ENCODE measurements around the gene P3R3URF.

P3R3URF gene

DNA sequence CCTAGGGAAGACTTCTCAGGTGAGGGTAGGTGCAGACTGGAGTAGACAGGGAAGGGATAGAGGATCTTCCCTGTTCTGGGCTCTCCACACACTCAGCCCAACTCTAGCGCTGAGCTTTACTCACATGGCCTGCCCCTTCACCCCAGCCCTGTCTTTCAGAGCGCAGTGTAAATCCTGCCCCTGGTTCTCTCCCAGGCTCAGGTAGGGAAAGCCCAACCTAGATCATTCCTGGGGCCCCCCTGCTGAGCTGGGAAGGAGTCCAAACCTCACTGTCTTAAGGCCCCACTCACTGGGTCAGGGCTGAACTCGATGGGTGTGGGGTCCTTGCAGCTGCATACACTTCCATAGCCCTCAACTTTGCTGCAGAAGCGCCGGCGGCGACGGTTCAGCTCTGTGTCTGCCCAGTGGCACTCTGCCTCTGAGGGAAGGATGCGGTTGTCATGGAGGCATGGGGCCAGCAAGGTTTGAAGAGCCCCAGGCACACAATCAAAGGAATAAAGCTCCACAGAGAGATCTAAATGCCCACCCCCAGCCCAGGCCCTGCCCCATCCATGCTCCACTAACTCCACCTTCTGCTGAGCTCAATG is 17.8 kb upstream of the P3R3URF start:
- no peak for DNase-seq

DNA sequence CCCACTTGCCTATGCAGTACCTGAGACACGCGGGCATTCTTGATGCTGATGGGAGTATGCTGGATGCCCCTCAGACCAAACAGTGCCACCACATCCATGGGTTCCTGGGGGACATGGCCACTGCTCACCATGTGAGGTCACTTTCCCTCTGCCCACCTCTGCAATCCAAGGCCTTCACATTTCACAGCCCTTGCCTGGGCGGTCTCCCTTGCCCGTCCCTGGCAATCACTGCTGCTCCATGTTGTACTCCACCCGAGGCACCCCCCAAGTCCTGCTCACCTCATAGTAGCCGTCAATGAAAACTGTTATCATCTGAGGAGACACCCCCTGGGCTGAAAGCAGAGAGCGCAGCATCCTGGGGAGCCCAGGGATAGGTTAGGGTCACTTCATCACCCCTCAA is 17.0 kb upstream of the P3R3URF start:
- DNase-seq, result no peak

DNA sequence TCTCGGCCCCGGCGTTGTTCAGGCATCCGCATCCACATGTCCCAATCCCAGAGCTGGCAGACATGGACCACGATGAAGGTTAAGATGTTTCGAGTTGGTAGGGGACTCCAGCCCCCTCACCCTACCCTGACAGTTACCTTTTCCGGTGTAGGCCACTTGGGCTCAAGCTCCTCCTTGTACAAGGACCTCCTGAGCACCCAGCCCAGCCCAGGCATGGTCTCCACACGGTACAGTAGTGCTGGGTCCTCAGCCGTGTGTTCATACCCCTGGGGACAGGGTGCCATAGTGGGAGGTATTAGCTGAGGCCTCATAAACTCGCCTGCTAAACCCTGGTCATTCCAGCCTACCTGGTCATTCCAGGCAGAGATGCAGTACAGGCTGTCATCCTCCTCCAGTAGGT is 15.9 kb upstream of the P3R3URF start:
- no peak for DNase-seq

DNA sequence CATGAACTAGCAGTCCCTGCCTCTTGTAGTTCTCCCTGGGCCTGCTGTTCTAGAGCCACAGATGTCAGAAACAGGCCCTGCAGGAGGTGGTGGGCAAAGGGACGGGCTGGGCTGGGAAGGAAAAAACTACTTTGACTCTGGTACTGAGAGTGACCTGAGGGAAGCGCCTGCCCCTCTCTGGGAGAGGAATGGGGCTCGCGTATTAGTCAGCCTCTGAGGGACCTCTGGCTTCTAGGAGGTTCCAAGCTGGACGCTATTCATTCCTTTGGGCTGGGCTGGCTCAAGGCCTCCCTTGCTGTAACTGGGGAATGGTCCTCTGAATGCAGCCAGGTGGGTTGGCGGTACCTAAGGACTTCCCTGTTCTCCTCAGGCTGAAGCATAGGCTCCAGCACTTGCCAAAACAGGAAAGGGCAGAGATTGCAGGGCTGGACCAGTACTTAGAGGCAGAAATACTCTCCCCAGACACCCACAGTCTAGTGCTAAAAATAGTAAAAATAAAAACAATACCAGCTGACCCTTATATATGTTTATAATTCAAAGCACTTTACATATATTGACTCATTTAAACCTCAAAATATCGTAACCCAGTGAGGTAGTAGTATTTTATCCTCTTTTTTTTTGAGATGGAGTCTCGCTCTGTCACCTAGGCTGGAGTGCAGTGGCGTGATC is 14.9 kb upstream of the P3R3URF start:
- no peak for DNase-seq

- DNase-seq, result no peak
These were observed 14.3 kb upstream of the P3R3URF start for GRCh38 chr1:46190539-46190938.

DNA sequence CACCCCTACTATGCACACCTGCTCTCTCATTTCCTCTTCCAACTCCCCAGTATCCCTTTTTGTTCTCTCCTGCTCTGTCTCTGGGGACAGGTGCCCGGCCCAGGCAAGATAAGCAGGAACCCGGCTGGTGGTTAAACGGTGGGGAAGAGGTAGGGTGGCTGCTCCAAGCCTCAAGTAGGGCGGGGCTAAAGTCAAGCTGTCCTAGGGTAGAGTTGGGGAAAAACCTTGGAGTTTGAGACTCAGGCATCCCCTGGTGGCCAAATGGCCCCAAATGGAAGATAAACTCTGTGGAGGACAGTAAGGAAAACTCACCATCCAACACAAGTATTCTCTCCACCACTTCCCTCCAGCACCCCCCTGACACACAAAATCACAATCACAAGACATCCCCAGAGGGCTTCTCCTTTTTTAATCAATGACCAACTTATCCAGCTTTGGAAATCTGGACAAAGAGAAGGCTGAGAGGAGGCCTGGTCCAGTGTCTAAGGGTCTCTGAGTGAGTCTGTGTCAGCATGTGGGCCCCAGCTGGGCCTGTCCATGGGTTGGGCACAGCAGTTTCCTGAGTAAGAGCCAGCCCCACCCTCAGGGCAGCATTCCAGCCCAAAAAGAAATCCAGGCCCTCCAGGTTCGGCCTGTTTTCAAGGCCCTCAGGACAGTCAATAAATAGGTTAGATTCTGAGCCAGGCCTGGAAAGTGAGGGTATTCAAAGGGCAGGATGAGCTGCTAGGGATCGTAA is 12.2 kb upstream of the P3R3URF start:
- DNase-seq, result no peak

DNA sequence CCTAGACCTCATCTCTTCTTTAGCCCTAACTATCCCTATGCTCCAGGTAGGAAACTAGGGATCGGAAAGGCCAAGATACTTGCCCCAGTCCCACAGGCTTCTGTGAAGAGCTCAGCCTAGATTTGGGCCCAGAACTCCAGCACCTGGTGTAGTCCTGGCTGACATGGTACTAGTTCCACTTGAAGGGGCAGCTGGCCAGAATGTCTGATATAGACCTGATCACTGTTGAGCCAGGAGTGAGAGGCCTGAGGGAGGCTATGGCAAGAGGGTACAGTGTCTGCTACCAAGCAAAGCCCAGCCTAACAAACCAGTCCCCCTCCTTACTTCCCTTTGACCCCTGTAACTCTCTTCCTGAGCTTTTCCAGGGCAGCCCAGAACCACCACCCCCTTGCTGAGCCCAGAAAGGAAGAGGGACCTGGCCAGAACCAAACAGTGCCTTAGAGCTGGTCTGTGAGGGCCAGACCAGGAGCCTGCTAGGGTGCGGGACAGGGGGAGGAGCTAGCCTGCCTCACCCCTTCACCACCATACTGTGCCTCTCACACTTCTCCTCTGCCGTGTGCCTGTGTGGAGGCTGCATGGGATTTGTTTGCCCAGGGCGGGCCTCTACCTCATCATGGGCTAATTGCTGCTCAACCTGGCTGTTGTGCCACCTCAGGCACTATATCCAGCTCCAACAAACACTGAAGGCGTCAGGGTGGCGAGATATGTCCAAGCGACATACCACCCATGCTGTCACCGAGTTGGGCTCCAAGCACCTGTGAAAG is 11.0 kb upstream of the P3R3URF start:
- DNase-seq, result no peak

DNA sequence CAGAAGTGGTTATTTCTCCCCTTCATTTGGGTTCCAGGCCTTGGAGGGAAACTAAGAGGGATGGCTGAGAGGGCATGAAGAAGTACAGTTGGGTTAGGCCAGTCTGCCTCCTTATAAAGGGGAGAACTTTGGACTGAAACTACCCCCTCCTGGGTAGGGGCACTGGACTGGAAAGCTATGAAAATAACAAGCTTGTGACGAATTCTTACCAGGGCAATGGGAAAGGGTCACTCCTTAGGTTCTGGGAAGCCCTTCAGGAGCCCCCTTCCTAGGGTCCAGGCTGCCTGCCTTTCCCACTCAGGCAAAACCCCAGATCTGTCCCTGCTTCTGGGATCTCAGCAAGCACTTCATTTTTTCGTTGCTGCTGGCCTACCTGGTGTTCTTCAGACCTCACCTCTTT is 9.8 kb upstream of the P3R3URF start:
- no peak for DNase-seq

- no peak for DNase-seq
These were observed 8.8 kb upstream of the P3R3URF start for GRCh38 chr1:46184920-46185658.

GRCh38 chr1:46183926-46184557 is 7.8 kb upstream of the P3R3URF start:
- DNase-seq, result no peak

DNA sequence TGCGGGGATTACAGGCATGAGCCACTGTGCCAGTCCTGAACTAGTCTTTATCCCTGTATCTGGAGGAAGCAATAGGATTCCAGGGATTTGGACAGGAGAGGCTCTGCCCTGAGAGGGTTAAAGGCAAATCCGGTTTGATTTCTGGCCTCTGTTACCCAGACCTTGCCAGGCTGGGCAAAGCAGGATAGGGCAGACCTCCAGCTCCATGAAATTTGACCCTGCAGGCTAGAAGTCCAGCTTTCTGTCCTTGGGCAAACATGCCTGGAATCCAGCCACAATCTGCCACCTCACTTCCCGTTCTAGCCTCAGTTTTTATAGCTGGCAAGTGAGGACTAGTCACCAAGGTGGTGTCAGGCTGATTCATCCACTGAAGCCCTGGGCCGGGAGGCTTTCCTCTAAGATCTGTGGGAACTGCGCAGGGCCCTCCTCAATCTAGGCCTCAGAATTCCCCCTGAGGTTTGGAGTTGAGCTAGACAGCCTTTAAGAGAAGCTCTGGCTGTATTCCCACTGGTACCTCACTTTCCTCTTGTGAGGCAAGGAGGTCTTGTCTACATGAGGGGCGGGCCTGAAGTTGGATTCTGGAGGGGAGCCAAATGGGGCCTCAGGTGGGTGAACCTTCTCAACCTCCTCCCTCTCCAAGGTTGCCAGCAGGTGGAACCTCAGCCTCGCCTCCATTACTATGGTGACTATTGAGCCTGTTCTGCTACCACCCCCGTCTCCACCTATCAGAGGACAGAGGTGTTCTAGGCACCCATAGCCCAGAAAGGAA is 7.0 kb upstream of the P3R3URF start:
- peak; percentile 81 for DNase-seq

- DNase-seq, result peak; percentile 66
These were observed 5.3 kb upstream of the P3R3URF start for GRCh38 chr1:46181343-46182260.

- no peak for DNase-seq
These were observed 3.9 kb upstream of the P3R3URF start for GRCh38 chr1:46180082-46180616.

- DNase-seq, result peak; percentile 84
These were observed 3.1 kb upstream of the P3R3URF start for GRCh38 chr1:46179138-46180081.

- no peak for DNase-seq
These were observed 1.0 kb downstream of the P3R3URF start for GRCh38 chr1:46175243-46175642.

DNA sequence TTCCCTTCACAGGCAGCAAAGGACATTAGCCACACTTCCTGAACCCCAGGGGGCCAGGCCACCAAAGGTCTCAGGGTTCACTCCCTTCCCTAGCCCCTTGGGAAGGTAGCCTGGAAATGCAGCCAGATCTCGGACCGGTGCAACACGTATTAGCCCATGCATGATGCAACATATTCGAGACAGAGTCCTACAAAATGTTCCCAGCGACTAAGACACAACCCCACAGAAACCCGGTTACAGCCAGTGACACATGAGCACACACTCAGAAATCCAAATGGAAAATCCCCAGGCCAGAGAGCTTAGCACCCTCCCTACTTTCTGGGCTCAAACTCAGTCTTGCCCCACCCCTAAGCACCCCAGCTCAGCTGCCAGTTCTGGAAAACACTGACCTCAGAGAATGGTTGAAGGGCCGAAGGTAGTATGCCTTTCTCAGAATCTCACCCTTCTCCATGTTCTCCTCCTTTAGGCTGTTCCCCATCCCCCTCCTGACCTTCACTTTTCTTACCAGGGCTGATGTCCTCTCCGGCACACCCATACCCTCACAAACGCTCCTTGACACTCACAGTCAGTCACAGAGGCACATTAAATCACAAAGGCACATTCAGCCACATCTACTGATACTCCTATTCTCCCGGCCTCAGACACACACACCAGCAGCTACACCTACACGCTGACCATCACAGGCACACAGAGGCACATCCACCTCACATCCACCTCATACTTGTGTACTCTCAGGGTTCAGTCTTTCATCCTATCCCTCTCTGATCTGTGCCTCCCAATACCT is 1.6 kb downstream of the P3R3URF start, which contains the start of gene TSPAN1:
TSPAN1 (plus strand) TSS at position 640 of the 784 bp plus-strand sequence. CDS start 6,021 bp downstream, outside the sequence.
- DNase-seq, result no peak

DNA sequence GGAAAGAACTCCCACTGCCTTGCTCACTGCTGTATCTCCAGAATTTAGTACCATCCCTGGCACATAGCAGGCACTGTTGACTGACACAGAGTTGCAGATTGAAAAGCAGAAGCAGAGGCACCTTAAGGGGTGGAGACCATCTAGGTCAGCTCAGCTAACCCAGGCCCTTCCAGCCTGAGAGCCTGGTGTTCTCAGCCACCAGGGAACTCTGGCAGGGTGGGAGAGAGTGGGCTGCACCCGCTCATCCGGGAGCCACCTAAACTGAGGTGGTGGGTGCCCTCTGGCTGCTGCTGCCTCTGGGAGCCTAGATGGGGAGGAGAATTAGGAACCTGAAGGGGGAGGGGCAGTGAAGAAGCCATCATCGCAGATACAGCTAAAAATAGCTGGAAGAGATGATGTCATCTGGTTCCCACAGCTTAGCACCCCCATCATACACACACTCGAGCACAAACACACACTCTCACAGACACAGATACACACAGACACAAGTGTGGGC is 2.9 kb downstream of the P3R3URF start:
- DNase-seq, result peak; percentile 41
